K562 (cell line): Measurements from ENCODE around the gene RBP7. TPM values are rescaled to one million over a fixed set of nuclear protein-coding genes. Genes with fewer than 3 reads are reported as not detected.
A peak's percentile ranks its signal among the peaks of the same experiment; 100 is the strongest.

Experiments used
- CBFB ChIP-seq: sonication (generic); formaldehyde crosslinking; IDR thresholded peaks from 2 replicates; pipeline ENCODE4 v1.4.0; 2020; ENCODE audit warnings: mild to moderate bottlenecking, missing genetic modification reagents
- CBX1 ChIP-seq: sonication (generic); IDR thresholded peaks from 2 replicates; pipeline ENCODE4 v1.6.1; 2016; ENCODE audit warnings: antibody characterized with exemption, low read depth, mild to moderate bottlenecking
- CHD1 ChIP-seq: fragments of 200-600 bp; sonication (generic); IDR thresholded peaks from one replicate; pipeline ENCODE4 v1.6.1; 2012; ENCODE audit warnings: mild to moderate bottlenecking, moderate library complexity, low read length, inconsistent platforms
- CHD4 ChIP-seq: fragments of 200-600 bp; sonication (generic); IDR thresholded peaks from 3 replicates; pipeline ENCODE4 v1.6.1; 2012; ENCODE audit warnings: low read depth, mild to moderate bottlenecking, mixed read lengths, low read length, inconsistent platforms; ENCODE audit not compliant: insufficient read depth, insufficient replicate concordance, poor library complexity, severe bottlenecking
- CREM ChIP-seq: IDR thresholded peaks from 2 replicates; pipeline ENCODE4 v1.6.1; 2014; ENCODE audit warnings: antibody characterized with exemption, low read depth
- ELF1 ChIP-seq: fragments of 200-800 bp; sonication (Bioruptor generic); IDR thresholded peaks from 2 replicates; pipeline ENCODE4 v1.6.1; 2016; ENCODE audit warnings: missing genetic modification characterization, missing compliant biosample characterization
- ETV1 ChIP-seq: fragments of 450-650 bp; conservative IDR thresholded peaks from 2 replicates; pipeline ENCODE4 v1.6.1; 2016; ENCODE audit warnings: missing genetic modification characterization, control low read depth, low read depth, missing compliant biosample characterization
- GATAD2B ChIP-seq: fragments of 450-650 bp; IDR thresholded peaks from 2 replicates; pipeline ENCODE4 v1.6.1; 2017; ENCODE audit warnings: mild to moderate bottlenecking, borderline replicate concordance
- HDAC3 ChIP-seq: fragments of 450-650 bp; IDR thresholded peaks from 2 replicates; pipeline ENCODE4 v1.6.1; 2018; ENCODE audit warnings: borderline replicate concordance, mild to moderate bottlenecking, moderate library complexity; ENCODE audit not compliant: partially characterized antibody
- HEY1 ChIP-seq: fragments of 250-450 bp; sonication (Bioruptor Pico); IDR thresholded peaks from 2 replicates; pipeline ENCODE4 v1.5.0; 2020; ENCODE audit warnings: mild to moderate bottlenecking, moderate library complexity, borderline replicate concordance
- HMGXB4 ChIP-seq: sonication (generic); formaldehyde crosslinking; IDR thresholded peaks from 2 replicates; pipeline ENCODE4 v1.8.1; 2023; ENCODE audit warnings: mild to moderate bottlenecking, missing genetic modification reagents
- HNRNPL ChIP-seq: fragments of 200-400 bp; formaldehyde crosslinking; IDR thresholded peaks from 2 replicates; pipeline ENCODE4 v1.6.1; 2017; ENCODE audit warnings: low read depth, mild to moderate bottlenecking, low read length
- JUN ChIP-seq, 2 experiments: sonication (generic) in 1 of 2; formaldehyde crosslinking in 1 of 2; IDR thresholded peaks; 2 replicates each; pipeline versions ENCODE4 v1.6.1 to v1.8.0; 2012 to 2022; ENCODE audit warnings: borderline replicate concordance in 2 of 2, mild to moderate bottlenecking in 2 of 2, improper control_type of control experiment in 1 of 2, low read depth in 1 of 2, low read length in 1 of 2, missing genetic modification reagents in 1 of 2
- KDM2B ChIP-seq: fragments of 250-450 bp; sonication (Bioruptor Pico); IDR thresholded peaks from 2 replicates; pipeline ENCODE4 v1.8.0; 2021; ENCODE audit warnings: mild to moderate bottlenecking, moderate library complexity
- L3MBTL2 ChIP-seq: fragments of 450-650 bp; IDR thresholded peaks from 2 replicates; pipeline ENCODE4 v1.6.1; 2016; ENCODE audit warnings: mild to moderate bottlenecking, moderate library complexity
- POLR2AphosphoS5 ChIP-seq: IDR thresholded peaks from 2 replicates; pipeline ENCODE4 v1.6.1; 2011; ENCODE audit warnings: mild to moderate bottlenecking, low read depth, low read length, moderate library complexity; ENCODE audit not compliant: control insufficient read depth, insufficient read depth
- RCOR1 ChIP-seq, 2 experiments: IDR thresholded peaks; 2 replicates each; pipeline ENCODE4 v1.6.1; 2012; ENCODE audit warnings: low read depth in 2 of 2, low read length in 2 of 2, borderline replicate concordance in 1 of 2, improper control_type of control experiment in 1 of 2
- SIX5 ChIP-seq, 2 experiments: IDR thresholded peaks; 2 replicates each; pipeline ENCODE4 v1.6.1; 2011; ENCODE audit warnings: low read length in 2 of 2, borderline replicate concordance in 1 of 2, low read depth in 1 of 2, mild to moderate bottlenecking in 1 of 2, moderate library complexity in 1 of 2; ENCODE audit not compliant: insufficient read depth in 1 of 2
- SLC30A9 ChIP-seq: fragments of 250-450 bp; sonication (Bioruptor Pico); IDR thresholded peaks from 2 replicates; pipeline ENCODE4 v1.8.0; 2022; ENCODE audit warnings: mild to moderate bottlenecking, moderate library complexity
- SNRNP70 ChIP-seq: fragments of 200-400 bp; formaldehyde crosslinking; optimal IDR thresholded peaks from 2 replicates; pipeline ENCODE3; 2017; ENCODE audit warnings: low read depth, low read length
- SP2 ChIP-seq: IDR thresholded peaks from 2 replicates; pipeline ENCODE4 v1.6.1; 2011; ENCODE audit warnings: mild to moderate bottlenecking, low read depth, low read length, moderate library complexity; ENCODE audit not compliant: poor library complexity, severe bottlenecking; ENCODE audit errors: extremely low read depth
- TAL1 ChIP-seq: fragments of 450-650 bp; IDR thresholded peaks from 2 replicates; pipeline ENCODE4 v1.6.1; 2016; ENCODE audit warnings: mild to moderate bottlenecking
- ZBTB8A ChIP-seq: fragments of 450-650 bp; IDR thresholded peaks from 2 replicates; pipeline ENCODE4 v1.6.1; 2018; ENCODE audit warnings: mild to moderate bottlenecking, moderate library complexity; ENCODE audit not compliant: partially characterized antibody
- ZC3H4 ChIP-seq: sonication (generic); formaldehyde crosslinking; IDR thresholded peaks from 2 replicates; pipeline ENCODE4 v1.9.0; 2021; ENCODE audit warnings: missing genetic modification reagents, borderline replicate concordance
- ZNF444 ChIP-seq: fragments of 250-450 bp; sonication (Bioruptor Pico); IDR thresholded peaks from 2 replicates; pipeline ENCODE4 v1.4.0; 2020; ENCODE audit warnings: mild to moderate bottlenecking, moderate library complexity
- ZNF778 ChIP-seq: fragments of 450-650 bp; formaldehyde crosslinking; IDR thresholded peaks from 2 replicates; pipeline ENCODE4 v1.4.0; 2020; ENCODE audit warnings: mild to moderate bottlenecking, moderate library complexity
- ZSCAN29 ChIP-seq: fragments of 450-650 bp; IDR thresholded peaks from 2 replicates; pipeline ENCODE4 v1.6.1; 2017
- ZZZ3 ChIP-seq: fragments of 450-650 bp; IDR thresholded peaks from 2 replicates; pipeline ENCODE4 v1.6.1; 2016; ENCODE audit warnings: antibody characterized with exemption, mild to moderate bottlenecking, moderate library complexity
- polyA plus RNA-seq, 8 experiments: library from polyadenylated mRNA; depleted of rRNA in 4 of 8; stranded (reverse) in 5 of 8; unstranded in 3 of 8; fragments of >200 nt; fragmentation: Nextera tagmentation in 2 of 8; fragmentation: Illumina TruSeq in 1 of 8; extraction: Ambion mirVana in 2 of 8; extraction: Trizol in 1 of 8; gene quantifications; 2 replicates each; pipeline versions ENCODE4 v1.2.1 to v1.2.3, GENCODE V29; 2011 to 2014; ENCODE audit warnings: inconsistent platforms in 1 of 8, missing spikeins in 1 of 8
- total RNA-seq, 7 experiments: library from RNA; depleted of rRNA in 6 of 7; stranded (reverse); fragments of >200 nt in 6 of 7; fragmentation: Illumina TruSeq in 2 of 7; extraction: Trizol in 2 of 7; gene quantifications; 2 replicates each; pipeline versions ENCODE4 v1.2.1 to v1.2.3, GENCODE V29; 2011 to 2021; ENCODE audit warnings: low replicate concordance in 1 of 7

The RBP7 gene
- total and polyA plus RNA-seq, 9 of the 15 experiments (the other 6 are each of a cell fraction or from before 2014, with no cell fraction given), result not detected

GRCh38 chr1:10032590-10033358 is 35.7 kb downstream of the RBP7 start, which contains the start of gene UBE4B (continued):
- TF ChIP-seq SP2, result no peak
- TF ChIP-seq KDM2B (CRISPR knock-in tag), result no peak
- TF ChIP-seq TAL1, result no peak
- peak; percentile 83; the same call in 1 of the 2 replicates for TF ChIP-seq POLR2AphosphoS5
- peak; percentile 67; the same call in 1 of the 2 replicates for TF ChIP-seq L3MBTL2
- TF ChIP-seq SLC30A9 (CRISPR knock-in tag), result no peak
- TF ChIP-seq ZBTB8A, result no peak
- peak; percentile 41 for TF ChIP-seq CBX1
- no peak for TF ChIP-seq ELF1 (tag)
- no peak for TF ChIP-seq CBFB (CRISPR knock-in tag)
- TF ChIP-seq CHD4, result no peak
- no peak; the same call in 1 of the 2 replicates for TF ChIP-seq JUN (IDR thresholded peaks at IDR 0.05; ENCODE audit: borderline replicate concordance, low read depth, low read length)
- TF ChIP-seq JUN (CRISPR knock-in tag; IDR thresholded peaks at IDR 0.05; ENCODE audit: borderline replicate concordance), result peak; percentile 88; the same call in 1 of the 2 replicates
- no peak for TF ChIP-seq ZSCAN29
- TF ChIP-seq HMGXB4 (CRISPR knock-in tag), result no peak; the same call in 1 of the 2 replicates
- TF ChIP-seq CREM, result peak; percentile 65; the same call in 1 of the 2 replicates
- peak; percentile 75; the same call in 1 of the 2 replicates for TF ChIP-seq GATAD2B
- TF ChIP-seq ETV1 (tag), result no peak
- TF ChIP-seq HEY1, result 0 out of 2 replicates have a peak, but pooled peaks have one; percentile 42
- TF ChIP-seq RCOR1 (IDR thresholded peaks at IDR 0.05; ENCODE audit: borderline replicate concordance in 1 of 2, low read depth in 2 of 2, low read length in 2 of 2), result peak in 1 of 2 experiments; percentile 66; a peak in 1 of 4 replicates
- TF ChIP-seq HNRNPL, result peak; percentile 91
- TF ChIP-seq ZNF778 (CRISPR knock-in tag), result no peak
- peak; percentile 12; the same call in 1 of the 2 replicates for TF ChIP-seq ZC3H4 (CRISPR knock-in tag)
- TF ChIP-seq ZNF444, result peak; percentile 63; the same call in 1 of the 2 replicates
- TF ChIP-seq SIX5 (IDR thresholded peaks at IDR 0.05; ENCODE audit: borderline replicate concordance in 1 of 2, insufficient read depth in 1 of 2, low read depth in 1 of 2, low read length in 2 of 2), result no peak
- TF ChIP-seq ZZZ3, result no peak
- no peak for TF ChIP-seq HDAC3
- TF ChIP-seq CHD1, result no peak
- TF ChIP-seq SNRNP70, result no peak
